Right ventricle myocardium inferior (tissue), 1 donor: ENCODE data around the gene PITRM1. TPM values are rescaled to one million over a fixed set of nuclear protein-coding genes. Genes with fewer than 3 reads are reported as not detected.
"Not testable (repeated sequence)": the region's sequence is repeated elsewhere in the genome, so short reads cannot be mapped to it uniquely, and the experiment has no call there.

ENCODE experiments used
- ATAC-seq: fragments of 200-7000 bp; cut with Tn5 transposase; one replicate; pipeline ENCODE4 v1.9.1; 2020; ENCODE audit warnings: mild to moderate bottlenecking, moderate library complexity
- DNase-seq: peaks from one replicate; pipeline ENCODE4 v3.0.0; 2021; ENCODE audit errors: missing footprints
- intact Hi-C: fragments of 100-400 bp; cut with DNase I; formaldehyde crosslinking; loops from one replicate; pipeline ENCODE4 v1.11.0; 2022
- total RNA-seq: library from RNA; stranded (reverse); fragmentation: NEBNext Ultra II Directional; extraction: Animal tissue kit (Norgen Biotek cat#: 25700); gene quantifications from one replicate; pipeline ENCODE4 v1.2.1, GENCODE V29; 2021
- donor health status: DM: no; HTN: yes; CAD: no; lungs with severe emphysema.

The PITRM1 gene
- total RNA-seq, 1 donor from 2014 or later = 91.1 TPM

- ATAC-seq = no peak
- intact Hi-C loops = no loop called here
- peak; percentile 80 for DNase-seq
Measured at GRCh38 chr10:3173171-3173878, 743 bp upstream of the PITRM1 start.

- ATAC-seq (no peak), DNase-seq (peak; percentile 70)
- intact Hi-C loops = no loop called here
Measured at GRCh38 chr10:3172081-3172445, 519 bp downstream of the PITRM1 start.

- intact Hi-C loops, DNase-seq, ATAC-seq: not testable (repeated sequence)
Measured at GRCh38 chr10:3171488-3171887, 1.1 kb downstream of the PITRM1 start.

- ATAC-seq (no peak), DNase-seq (no peak)
- intact Hi-C loops = no loop called here
Measured at GRCh38 chr10:3169673-3170072, 2.9 kb downstream of the PITRM1 start.

GRCh38 chr10:3169271-3169670, 3.3 kb downstream of the PITRM1 start:
- ATAC-seq = no peak
- DNase-seq = no peak
- intact Hi-C loops = no loop called here

GRCh38 chr10:3167611-3168330, 4.8 kb downstream of the PITRM1 start:
- intact Hi-C loops = no loop called here
- DNase-seq (no peak), ATAC-seq (no peak)

GRCh38 chr10:3166496-3167290, 5.9 kb downstream of the PITRM1 start:
- intact Hi-C loops = no loop called here
- ATAC-seq = no peak
- DNase-seq = no peak

GRCh38 chr10:3165196-3165595, 7.4 kb downstream of the PITRM1 start:
- no peak for DNase-seq
- ATAC-seq = no peak
- intact Hi-C loops = no loop called here

GRCh38 chr10:3163879-3164278, 8.7 kb downstream of the PITRM1 start:
- intact Hi-C loops = no loop called here
- ATAC-seq (no peak), DNase-seq (no peak)

GRCh38 chr10:3162533-3162932, 10.0 kb downstream of the PITRM1 start:
- ATAC-seq (no peak), DNase-seq (no peak)
- intact Hi-C loops = no loop called here

GRCh38 chr10:3159152-3159551, 13.4 kb downstream of the PITRM1 start:
- DNase-seq = peak; percentile 71
- peak; percentile 67 for ATAC-seq

GRCh38 chr10:3154666-3155065, 17.9 kb downstream of the PITRM1 start:
- no peak for DNase-seq
- no peak for ATAC-seq
- intact Hi-C loops = no loop called here

More at GRCh38 chr10:3159152-3159551, 13.4 kb downstream of the PITRM1 start:
- intact Hi-C loops = no loop called here

GRCh38 chr10:3152566-3152935, 20.0 kb downstream of the PITRM1 start:
- no peak for DNase-seq
- intact Hi-C loops = no loop called here
- no peak for ATAC-seq

GRCh38 chr10:3151889-3152565, 20.6 kb downstream of the PITRM1 start:
- ATAC-seq = no peak
- no peak for DNase-seq
- intact Hi-C loops = no loop called here

GRCh38 chr10:3150961-3151360, 21.6 kb downstream of the PITRM1 start:
- DNase-seq (no peak), ATAC-seq (no peak)
- intact Hi-C loops = no loop called here

- intact Hi-C loops = no loop called here
- no peak for ATAC-seq
Measured at GRCh38 chr10:3150366-3150765, 22.2 kb downstream of the PITRM1 start.

GRCh38 chr10:3149918-3150317, 22.7 kb downstream of the PITRM1 start:
- DNase-seq (no peak), ATAC-seq (no peak)
- intact Hi-C loops = no loop called here

More at GRCh38 chr10:3150366-3150765, 22.2 kb downstream of the PITRM1 start:
- DNase-seq = no peak

GRCh38 chr10:3148994-3149393, 23.6 kb downstream of the PITRM1 start:
- no peak for ATAC-seq
- intact Hi-C loops = no loop called here
- DNase-seq = no peak

GRCh38 chr10:3148041-3148440, 24.5 kb downstream of the PITRM1 start:
- no peak for ATAC-seq
- DNase-seq = no peak
- intact Hi-C loops = no loop called here
